Adrenal gland (tissue), 5 donors: Measurements from ENCODE around the gene ZFHX3.

Source experiments
- CTCF ChIP-seq, 6 experiments: fragments of 450-650 bp in 4 of 6; fragments of 200-600 bp in 2 of 6; sonication (generic) in 1 of 6; IDR thresholded peaks; 1 replicate in 5 of 6; 2 replicates in 1 of 6; pipeline versions ENCODE4 v1.5.1 to v1.8.0; 2016 to 2021; ENCODE audit warnings: antibody characterized with exemption in 6 of 6, mild to moderate bottlenecking in 2 of 6, moderate library complexity in 1 of 6
- POLR2A ChIP-seq, 2 donors: fragments of 450-650 bp; IDR thresholded peaks; one replicate each; pipeline ENCODE4 v1.6.1; 2017; ENCODE audit warnings: antibody characterized with exemption in 2 of 2, mild to moderate bottlenecking in 2 of 2, moderate library complexity in 1 of 2
- donor health status: DM: no; HTN: no; CAD: no.

GRCh38 chr16:72860726-72861562 lies 187.0 kb downstream of the ZFHX3 start:
- TF ChIP-seq POLR2A (IDR thresholded peaks at IDR 0.05) (no peak), CTCF (IDR thresholded peaks at IDR 0.05) (no peak)
